8988T (cell line): ENCODE data around the gene NPAS4.
"Not testable (repeated sequence)": the region's sequence is repeated elsewhere in the genome, so short reads cannot be mapped to it uniquely, and the experiment has no call there.

ENCODE experiments used
- DNase-seq: peaks from one replicate; pipeline ENCODE4 v3.0.0; 2011

Gene NPAS4

GRCh38 chr11:66457826-66458225, 37.0 kb downstream of the NPAS4 start:
- DNase-seq: no peak

- DNase-seq: no peak
Observed at GRCh38 chr11:66459138-66459778, 38.4 kb downstream of the NPAS4 start.

- DNase-seq: no peak
Observed at GRCh38 chr11:66462010-66462409, 41.2 kb downstream of the NPAS4 start.

GRCh38 chr11:66462911-66463310, 42.1 kb downstream of the NPAS4 start:
- no peak for DNase-seq

- DNase-seq: not testable (repeated sequence)
Observed at GRCh38 chr11:66464116-66464515, 43.3 kb downstream of the NPAS4 start.

GRCh38 chr11:66464916-66465315, 44.1 kb downstream of the NPAS4 start:
- DNase-seq: peak; percentile 7

GRCh38 chr11:66465373-66466224, 44.8 kb downstream of the NPAS4 start:
- peak; percentile 20 for DNase-seq

GRCh38 chr11:66466225-66467033, 45.6 kb downstream of the NPAS4 start, which contains the start of gene PELI3:
Gene PELI3 (plus strand): TSS chr11:66466905. CDS start chr11:66468129, 1,224 bp downstream.
- DNase-seq: peak; percentile 99

GRCh38 chr11:66467034-66467659, 46.3 kb downstream of the NPAS4 start:
- DNase-seq: peak; percentile 87

GRCh38 chr11:66467756-66468155, 46.9 kb downstream of the NPAS4 start:
- peak; percentile 47 for DNase-seq

- DNase-seq: peak; percentile 5
Observed at GRCh38 chr11:66468691-66469090, 47.9 kb downstream of the NPAS4 start.

- DNase-seq: peak; percentile 21
Observed at GRCh38 chr11:66469441-66469840, 48.6 kb downstream of the NPAS4 start.

GRCh38 chr11:66470015-66470414, 49.2 kb downstream of the NPAS4 start:
- peak; percentile 11 for DNase-seq

GRCh38 chr11:66471142-66471541, 50.3 kb downstream of the NPAS4 start:
- DNase-seq: peak; percentile 11

GRCh38 chr11:66472054-66472453, 51.2 kb downstream of the NPAS4 start:
- DNase-seq: peak; percentile 13

GRCh38 chr11:66473167-66473566, 52.3 kb downstream of the NPAS4 start:
- DNase-seq: no peak

- DNase-seq: no peak
Observed at GRCh38 chr11:66473608-66474515, 53.0 kb downstream of the NPAS4 start.

- DNase-seq: no peak
Observed at GRCh38 chr11:66475349-66476172, 54.7 kb downstream of the NPAS4 start.
